ENCODE measurements around the gene MAGED4B. TPM values are rescaled to one million over a fixed set of nuclear protein-coding genes. Genes with fewer than 3 reads are reported as not detected.

MAGED4B gene, protein sequence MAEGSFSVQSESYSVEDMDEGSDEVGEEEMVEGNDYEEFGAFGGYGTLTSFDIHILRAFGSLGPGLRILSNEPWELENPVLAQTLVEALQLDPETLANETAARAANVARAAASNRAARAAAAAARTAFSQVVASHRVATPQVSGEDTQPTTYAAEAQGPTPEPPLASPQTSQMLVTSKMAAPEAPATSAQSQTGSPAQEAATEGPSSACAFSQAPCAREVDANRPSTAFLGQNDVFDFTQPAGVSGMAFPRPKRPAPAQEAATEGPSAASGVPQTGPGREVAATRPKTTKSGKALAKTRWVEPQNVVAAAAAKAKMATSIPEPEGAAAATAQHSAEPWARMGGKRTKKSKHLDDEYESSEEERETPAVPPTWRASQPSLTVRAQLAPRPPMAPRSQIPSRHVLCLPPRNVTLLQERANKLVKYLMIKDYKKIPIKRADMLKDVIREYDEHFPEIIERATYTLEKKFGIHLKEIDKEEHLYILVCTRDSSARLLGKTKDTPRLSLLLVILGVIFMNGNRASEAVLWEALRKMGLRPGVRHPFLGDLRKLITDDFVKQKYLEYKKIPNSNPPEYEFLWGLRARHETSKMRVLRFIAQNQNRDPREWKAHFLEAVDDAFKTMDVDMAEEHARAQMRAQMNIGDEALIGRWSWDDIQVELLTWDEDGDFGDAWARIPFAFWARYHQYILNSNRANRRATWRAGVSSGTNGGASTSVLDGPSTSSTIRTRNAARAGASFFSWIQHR
- total RNA-seq, result 29.3 and 34.9 TPM in 2 replicates

DNA sequence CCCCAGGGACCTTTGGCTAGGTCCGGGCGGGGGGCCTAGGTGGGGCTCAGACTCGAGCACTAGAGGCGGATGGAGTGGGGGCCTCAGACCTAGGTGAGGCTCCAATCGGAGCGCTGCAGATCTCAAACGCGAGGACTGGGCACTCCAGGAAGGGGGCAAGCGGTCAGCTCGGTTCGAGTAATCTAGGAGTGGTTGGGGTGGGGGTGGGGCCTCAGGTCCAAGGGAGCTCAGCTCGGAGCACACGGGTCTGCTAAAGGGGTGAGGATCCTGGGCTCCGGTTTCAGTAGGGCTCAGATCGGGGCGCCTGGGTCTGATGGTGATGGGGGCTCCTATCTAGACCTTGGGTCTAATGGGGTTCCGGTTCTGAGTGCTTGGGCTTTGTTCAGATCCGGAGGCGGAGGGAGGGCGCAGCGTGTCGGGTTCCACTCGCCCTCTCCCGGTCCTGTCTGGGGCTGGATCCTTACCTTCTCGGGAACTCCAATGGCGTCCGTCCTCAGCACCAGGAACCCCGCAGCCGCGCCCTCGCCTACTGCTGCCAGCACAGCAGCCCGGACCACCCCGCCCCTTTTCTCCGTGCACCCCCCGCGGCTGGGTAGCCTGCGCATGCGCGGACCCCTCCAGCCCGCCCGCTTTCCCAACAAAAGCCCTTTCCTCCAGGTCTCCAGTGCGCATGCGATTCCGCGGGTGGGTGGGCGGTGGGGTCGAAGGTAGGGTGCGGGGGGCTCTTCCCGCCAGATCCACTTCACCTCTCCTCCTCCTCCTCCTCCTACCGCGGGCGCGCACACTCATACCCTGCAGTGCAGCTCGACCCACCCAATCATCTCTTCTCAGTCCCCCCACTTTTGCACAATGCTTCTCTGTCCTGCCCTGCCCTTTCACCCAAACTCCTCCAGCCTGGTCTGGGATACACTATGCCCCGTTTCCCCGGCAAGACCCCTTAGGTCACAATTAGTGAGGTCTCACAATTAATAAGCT is at the start of gene MAGED4B:
TSS of gene MAGED4B (minus strand) at position 518 of the 975 bp plus-strand sequence. CDS start 1,011 bp downstream, outside the sequence.

Small RNA genes within 50 kb of the gene (small RNA-seq; reads per million reads assigned to genes)
- not detected for gene SNORA11E (ENCODE audit: low replicate concordance)

Other genes with a start within 250 kb of the MAGED4B start
- gene MAGED1, start 175.6 kb downstream of the MAGED4B start, total RNA-seq, result 188 and 256 TPM in 2 replicates
- 18.5 and 32.8 TPM in 2 replicates for gene MAGED4, start 115.7 kb upstream of the MAGED4B start, total RNA-seq

Measured in placental pericyte (primary cell).